HCT116 (cell line): ENCODE measurements around the gene CISTR. TPM values are rescaled to one million over a fixed set of nuclear protein-coding genes. Genes with fewer than 3 reads are reported as not detected.

ENCODE experiments used
- ATAC-seq: fragments of 200-7000 bp; cut with Tn5 transposase; 2 replicates; pipeline ENCODE4 v1.9.1; 2020; ENCODE audit warnings: mild to moderate bottlenecking, moderate library complexity
- BruUV-seq: library from RNA; stranded (reverse); fragments of 400-500 nt; replicated peaks from 2 replicates; lab custom pipeline; 2021; lab: Mats Ljungman, UMichigan
- CTCF ChIA-PET: fragments of 300-600 bp; sonication (Branson Sonifier 250); formaldehyde crosslinking; loops from one replicate; lab custom pipeline; 2021; ENCODE audit warnings: antibody characterized with exemption; lab: Charles Lee
- POLR2A ChIA-PET: fragments of 300-600, 350-600 bp; sonication (Branson Sonifier 250); formaldehyde crosslinking; loops from one replicate; lab custom pipeline; 2021; ENCODE audit warnings: antibody characterized with exemption; lab: Charles Lee
- RAD21 ChIA-PET, 2 experiments: fragments of 300-600 bp; sonication (Branson Sonifier 250); formaldehyde crosslinking; loops; one replicate each; lab custom pipeline; 2023; ENCODE audit warnings: low total read pairs in 2 of 2; ENCODE audit not compliant: uncharacterized antibody in 2 of 2, unreplicated experiment in 2 of 2, low non-redundant PET in 1 of 2; lab: Charles Lee
- DNase-seq: peaks from one replicate; pipeline ENCODE4 v3.0.0-alpha.2; 2010; ENCODE audit warnings: low read depth, low spot score
- H2AFZ ChIP-seq: fragments of 200-600 bp; shearing (Covaris generic), sonication (generic); 2 replicates; pipeline ENCODE4 v1.6.1; 2017; ENCODE audit warnings: low read depth, mixed run types, mixed read lengths, antibody characterized with exemption, low read length; ENCODE audit not compliant: poor library complexity, severe bottlenecking
- H3K27ac ChIP-seq: 2 replicates; pipeline ENCODE4 v1.5.1; 2012; ENCODE audit warnings: low read depth, low read length
- H3K27me3 ChIP-seq: fragments of 200-600 bp; sonication (generic); 2 replicates; pipeline ENCODE4 v1.6.1; 2016; ENCODE audit warnings: mixed run types, low read length, mixed read lengths; ENCODE audit not compliant: insufficient read depth
- H3K36me3 ChIP-seq, 2 experiments: fragments of 200-500 bp in 1 of 2; fragments of 200-600 bp in 1 of 2; sonication (Bioruptor generic) in 1 of 2; sonication (generic) in 1 of 2; 2 replicates each; pipeline versions ENCODE4 v1.5.1 to v1.6.1; 2014 to 2016; ENCODE audit warnings: low read length in 2 of 2, inconsistent platforms in 1 of 2, mixed read lengths in 1 of 2, mixed run types in 1 of 2; ENCODE audit not compliant: insufficient read depth in 2 of 2, control insufficient read depth in 1 of 2
- H3K4me1 ChIP-seq, 2 experiments: fragments of 200-600 bp in 1 of 2; sonication (generic) in 1 of 2; 2 replicates each; pipeline versions ENCODE4 v1.5.1 to v1.6.1; 2012 to 2017; ENCODE audit warnings: low read length in 2 of 2, inconsistent platforms in 1 of 2, mild to moderate bottlenecking in 1 of 2, mixed read lengths in 1 of 2, mixed run types in 1 of 2, moderate library complexity in 1 of 2; ENCODE audit not compliant: insufficient read depth in 2 of 2, control insufficient read depth in 1 of 2
- H3K4me2 ChIP-seq: fragments of 200-600 bp; sonication (generic); 2 replicates; pipeline ENCODE4 v1.6.1; 2017; ENCODE audit warnings: mixed run types, low read length, mixed read lengths
- H3K4me3 ChIP-seq, 2 experiments: fragments of 200-600 bp in 1 of 2; sonication (generic) in 1 of 2; replicated peaks in 1 of 2; 2 replicates each; pipeline ENCODE4 v1.5.1; 2011 to 2016; ENCODE audit warnings: low read length in 2 of 2, control low read depth in 1 of 2, low read depth in 1 of 2, mild to moderate bottlenecking in 1 of 2, mixed read lengths in 1 of 2, mixed run types in 1 of 2
- H3K79me2 ChIP-seq: fragments of 200-600 bp; sonication (generic); 2 replicates; pipeline ENCODE4 v1.6.1; 2017; ENCODE audit warnings: mild to moderate bottlenecking, mixed run types, low read length, moderate library complexity, mixed read lengths; ENCODE audit not compliant: insufficient read depth
- H3K9ac ChIP-seq: fragments of 200-600 bp; sonication (generic); 2 replicates; pipeline ENCODE4 v1.6.1; 2016; ENCODE audit warnings: low read length, mixed read lengths
- H3K9me2 ChIP-seq: fragments of 200-600 bp; sonication (generic), shearing (Covaris generic); 2 replicates; pipeline ENCODE4 v1.6.1; 2017; ENCODE audit warnings: mixed run types, mild to moderate bottlenecking, moderate library complexity; ENCODE audit not compliant: insufficient read depth
- H3K9me3 ChIP-seq, 2 experiments: fragments of 200-500 bp in 1 of 2; fragments of 200-600 bp in 1 of 2; sonication (Bioruptor generic) in 1 of 2; sonication (generic) in 1 of 2; 2 replicates each; pipeline ENCODE4 v1.6.1; 2014 to 2017; ENCODE audit warnings: low read length in 2 of 2, mixed read lengths in 2 of 2, inconsistent platforms in 1 of 2, low read depth in 1 of 2, mild to moderate bottlenecking in 1 of 2, mixed run types in 1 of 2, moderate library complexity in 1 of 2; ENCODE audit not compliant: control insufficient read depth in 1 of 2, insufficient read depth in 1 of 2
- H4K20me1 ChIP-seq: fragments of 200-600 bp; sonication (generic), shearing (Covaris generic); 2 replicates; pipeline ENCODE4 v1.6.1; 2017; ENCODE audit warnings: mixed run types, mild to moderate bottlenecking, moderate library complexity; ENCODE audit not compliant: insufficient read depth
- ATF3 ChIP-seq: IDR thresholded peaks from 2 replicates; pipeline ENCODE4 v1.6.1; 2012
- CEBPB ChIP-seq: IDR thresholded peaks from 2 replicates; pipeline ENCODE4 v1.6.1; 2012; ENCODE audit warnings: low read depth
- EGR1 ChIP-seq: IDR thresholded peaks from 2 replicates; pipeline ENCODE4 v1.6.1; 2012; ENCODE audit warnings: low read depth
- ELF1 ChIP-seq: IDR thresholded peaks from 2 replicates; pipeline ENCODE4 v1.6.1; 2012; ENCODE audit warnings: low read depth, borderline replicate concordance
- EZH2 ChIP-seq: fragments of 200-600 bp; sonication (generic); IDR thresholded peaks from 2 replicates; pipeline ENCODE4 v1.6.1; 2017; ENCODE audit warnings: antibody characterized with exemption, mixed run types
- EZH2phosphoT487 ChIP-seq: fragments of 200-600 bp; IDR thresholded peaks from 2 replicates; pipeline ENCODE4 v1.6.1; 2018; ENCODE audit warnings: antibody characterized with exemption, borderline replicate concordance
- FOSL1 ChIP-seq: IDR thresholded peaks from 2 replicates; pipeline ENCODE4 v1.6.1; 2012; ENCODE audit warnings: low read depth
- MAX ChIP-seq: IDR thresholded peaks from 2 replicates; pipeline ENCODE4 v1.6.1; 2012
- POLR2A ChIP-seq: IDR thresholded peaks from 2 replicates; pipeline ENCODE4 v1.7.0; 2011; ENCODE audit warnings: borderline replicate concordance; ENCODE audit not compliant: insufficient read depth, insufficient read length; ENCODE audit errors: extremely low read depth
- POLR2AphosphoS5 ChIP-seq: IDR thresholded peaks from 2 replicates; pipeline ENCODE4 v1.6.1; 2011; ENCODE audit warnings: mild to moderate bottlenecking, low read depth, low read length, moderate library complexity
- RAD21 ChIP-seq: IDR thresholded peaks from 2 replicates; pipeline ENCODE4 v1.6.1; 2012; ENCODE audit warnings: low read depth, mild to moderate bottlenecking
- SIN3A ChIP-seq: IDR thresholded peaks from 2 replicates; pipeline ENCODE4 v1.6.1; 2012; ENCODE audit warnings: low read depth
- SP1 ChIP-seq: IDR thresholded peaks from 2 replicates; pipeline ENCODE4 v1.6.1; 2012; ENCODE audit warnings: low read depth
- SRF ChIP-seq: IDR thresholded peaks from 2 replicates; pipeline ENCODE4 v1.6.1; 2012; ENCODE audit warnings: low read depth
- TCF7L2 ChIP-seq: IDR thresholded peaks from 2 replicates; pipeline ENCODE4 v1.7.0; 2011; ENCODE audit warnings: borderline replicate concordance, inconsistent platforms; ENCODE audit not compliant: insufficient read depth, insufficient read length; ENCODE audit errors: extremely low read depth
- YY1 ChIP-seq: IDR thresholded peaks from 2 replicates; pipeline ENCODE4 v1.6.1; 2011; ENCODE audit warnings: low read length, low read depth, moderate library complexity, mild to moderate bottlenecking; ENCODE audit not compliant: insufficient replicate concordance; ENCODE audit errors: extremely low read depth
- ZFX ChIP-seq: fragments of 450-650 bp; IDR thresholded peaks from 2 replicates; pipeline ENCODE4 v1.6.1; 2017
- ZNF274 ChIP-seq: fragments of 200-500 bp; sonication (Bioruptor generic); IDR thresholded peaks from 2 replicates; pipeline ENCODE4 v1.6.1; 2014; ENCODE audit warnings: mild to moderate bottlenecking, low read depth, low read length, inconsistent platforms
- intact Hi-C: fragments of 100-400 bp; cut with micrococcal nuclease; formaldehyde crosslinking; loops from 2 replicates; pipeline ENCODE4 v1.10.0; 2022
- total RNA-seq: library from RNA; stranded (reverse); gene quantifications from one replicate; pipeline ENCODE4 v1.2.1, GENCODE V29; 2021; ENCODE audit not compliant: unreplicated experiment
- TF ChIP-seq, protein P1 (sequence below): IDR thresholded peaks from 2 replicates; pipeline ENCODE4 v1.6.1; 2011; ENCODE audit warnings: mild to moderate bottlenecking, low read length, moderate library complexity; ENCODE audit not compliant: insufficient replicate concordance; ENCODE audit errors: extremely low read depth
- TF ChIP-seq, protein P2 (sequence below), 3 experiments: fragments of 200-600 bp in 1 of 3; sonication (generic) in 1 of 3; IDR thresholded peaks in 2 of 3; conservative IDR thresholded peaks in 1 of 3; 2 replicates each; pipeline ENCODE4 v1.5.1; 2012 to 2017; ENCODE audit warnings: low read depth in 2 of 3, low read length in 2 of 3, antibody characterized with exemption in 1 of 3, borderline replicate concordance in 1 of 3, control low read depth in 1 of 3, mild to moderate bottlenecking in 1 of 3, mixed read lengths in 1 of 3, mixed run types in 1 of 3, moderate library complexity in 1 of 3; ENCODE audit not compliant: insufficient read depth in 1 of 3

Gene CISTR
- total RNA-seq, 1 experiment from 2014 or later: not detected

- no peaks in the 10 kb centered on the region for H3K4me1 ChIP-seq
- H3K79me2 ChIP-seq: no peaks in the 10 kb centered on the region
- H3K4me2 ChIP-seq: no peak overlapping the region
- POLR2A ChIA-PET: no interaction called here
- no peaks in the 10 kb centered on the region for H3K36me3 ChIP-seq
- H3K9me3 ChIP-seq: no peaks in the 10 kb centered on the region
- intact Hi-C loops: no loop called here
- H3K4me3 ChIP-seq: no peak overlapping the region
- H3K27ac ChIP-seq: no peak overlapping the region
- no peak overlapping the region for H2AFZ ChIP-seq
- DNase-seq: no peak
- BruUV-seq: no TSS peak
- CTCF ChIA-PET: interaction anchor here (1.7 kb wide), 1 partner anchor 33 kb away, joined by 6 read pairs; no protein-coding TSS in a partner anchor
- ATAC-seq: no peak
- no peaks in the 10 kb centered on the region for H3K9me2 ChIP-seq
- RAD21 ChIA-PET: no interaction called here
- H3K27me3 ChIP-seq: no peaks in the 10 kb centered on the region
- TF ChIP-seq ZFX: no peak
- TF ChIP-seq POLR2A: no peak
- TF ChIP-seq, protein P1, sequence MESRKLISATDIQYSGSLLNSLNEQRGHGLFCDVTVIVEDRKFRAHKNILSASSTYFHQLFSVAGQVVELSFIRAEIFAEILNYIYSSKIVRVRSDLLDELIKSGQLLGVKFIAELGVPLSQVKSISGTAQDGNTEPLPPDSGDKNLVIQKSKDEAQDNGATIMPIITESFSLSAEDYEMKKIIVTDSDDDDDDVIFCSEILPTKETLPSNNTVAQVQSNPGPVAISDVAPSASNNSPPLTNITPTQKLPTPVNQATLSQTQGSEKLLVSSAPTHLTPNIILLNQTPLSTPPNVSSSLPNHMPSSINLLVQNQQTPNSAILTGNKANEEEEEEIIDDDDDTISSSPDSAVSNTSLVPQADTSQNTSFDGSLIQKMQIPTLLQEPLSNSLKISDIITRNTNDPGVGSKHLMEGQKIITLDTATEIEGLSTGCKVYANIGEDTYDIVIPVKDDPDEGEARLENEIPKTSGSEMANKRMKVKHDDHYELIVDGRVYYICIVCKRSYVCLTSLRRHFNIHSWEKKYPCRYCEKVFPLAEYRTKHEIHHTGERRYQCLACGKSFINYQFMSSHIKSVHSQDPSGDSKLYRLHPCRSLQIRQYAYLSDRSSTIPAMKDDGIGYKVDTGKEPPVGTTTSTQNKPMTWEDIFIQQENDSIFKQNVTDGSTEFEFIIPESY: no peak
- TF ChIP-seq EGR1: no peak
- no peak for TF ChIP-seq RAD21
- no peak for TF ChIP-seq CEBPB
- no peak for TF ChIP-seq MAX
- no peak for TF ChIP-seq ELF1
- no peak for TF ChIP-seq SP1
- TF ChIP-seq FOSL1: no peak
- no peak for TF ChIP-seq ZNF274
- TF ChIP-seq, protein P2, sequence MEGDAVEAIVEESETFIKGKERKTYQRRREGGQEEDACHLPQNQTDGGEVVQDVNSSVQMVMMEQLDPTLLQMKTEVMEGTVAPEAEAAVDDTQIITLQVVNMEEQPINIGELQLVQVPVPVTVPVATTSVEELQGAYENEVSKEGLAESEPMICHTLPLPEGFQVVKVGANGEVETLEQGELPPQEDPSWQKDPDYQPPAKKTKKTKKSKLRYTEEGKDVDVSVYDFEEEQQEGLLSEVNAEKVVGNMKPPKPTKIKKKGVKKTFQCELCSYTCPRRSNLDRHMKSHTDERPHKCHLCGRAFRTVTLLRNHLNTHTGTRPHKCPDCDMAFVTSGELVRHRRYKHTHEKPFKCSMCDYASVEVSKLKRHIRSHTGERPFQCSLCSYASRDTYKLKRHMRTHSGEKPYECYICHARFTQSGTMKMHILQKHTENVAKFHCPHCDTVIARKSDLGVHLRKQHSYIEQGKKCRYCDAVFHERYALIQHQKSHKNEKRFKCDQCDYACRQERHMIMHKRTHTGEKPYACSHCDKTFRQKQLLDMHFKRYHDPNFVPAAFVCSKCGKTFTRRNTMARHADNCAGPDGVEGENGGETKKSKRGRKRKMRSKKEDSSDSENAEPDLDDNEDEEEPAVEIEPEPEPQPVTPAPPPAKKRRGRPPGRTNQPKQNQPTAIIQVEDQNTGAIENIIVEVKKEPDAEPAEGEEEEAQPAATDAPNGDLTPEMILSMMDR (IDR thresholded peaks at IDR 0.05 in 2 of 3, conservative IDR thresholded peaks at IDR 0.05 in 1 of 3; ENCODE audit: borderline replicate concordance in 1 of 3, insufficient read depth in 1 of 3, low read depth in 2 of 3, low read length in 2 of 3): no peak
- TF ChIP-seq TCF7L2: no peak
- no peak for TF ChIP-seq SIN3A
- no peak for TF ChIP-seq YY1
- TF ChIP-seq EZH2phosphoT487: no peak
- TF ChIP-seq SRF: no peak
- no peak for TF ChIP-seq ATF3
- no peak for TF ChIP-seq EZH2
- no peak for TF ChIP-seq POLR2AphosphoS5
- H3K9ac ChIP-seq: no peak overlapping the region
- no peaks in the 10 kb centered on the region for H4K20me1 ChIP-seq
These were observed 41.7 kb downstream of the CISTR start for GRCh38 chr12:53710091-53710490.
